ENCODE measurements around the gene CYP24A1.

The CYP24A1 gene

GRCh38 chr20:54105653-54106052 is 68.1 kb downstream of the CYP24A1 start:
- TF ChIP-seq, protein P1, sequence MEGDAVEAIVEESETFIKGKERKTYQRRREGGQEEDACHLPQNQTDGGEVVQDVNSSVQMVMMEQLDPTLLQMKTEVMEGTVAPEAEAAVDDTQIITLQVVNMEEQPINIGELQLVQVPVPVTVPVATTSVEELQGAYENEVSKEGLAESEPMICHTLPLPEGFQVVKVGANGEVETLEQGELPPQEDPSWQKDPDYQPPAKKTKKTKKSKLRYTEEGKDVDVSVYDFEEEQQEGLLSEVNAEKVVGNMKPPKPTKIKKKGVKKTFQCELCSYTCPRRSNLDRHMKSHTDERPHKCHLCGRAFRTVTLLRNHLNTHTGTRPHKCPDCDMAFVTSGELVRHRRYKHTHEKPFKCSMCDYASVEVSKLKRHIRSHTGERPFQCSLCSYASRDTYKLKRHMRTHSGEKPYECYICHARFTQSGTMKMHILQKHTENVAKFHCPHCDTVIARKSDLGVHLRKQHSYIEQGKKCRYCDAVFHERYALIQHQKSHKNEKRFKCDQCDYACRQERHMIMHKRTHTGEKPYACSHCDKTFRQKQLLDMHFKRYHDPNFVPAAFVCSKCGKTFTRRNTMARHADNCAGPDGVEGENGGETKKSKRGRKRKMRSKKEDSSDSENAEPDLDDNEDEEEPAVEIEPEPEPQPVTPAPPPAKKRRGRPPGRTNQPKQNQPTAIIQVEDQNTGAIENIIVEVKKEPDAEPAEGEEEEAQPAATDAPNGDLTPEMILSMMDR (conservative IDR thresholded peaks at IDR 0.05) = no peak
- H3K27ac ChIP-seq = no peak overlapping the region

GRCh38 chr20:54104781-54105180 is 69.0 kb downstream of the CYP24A1 start:
- TF ChIP-seq, protein P1 (conservative IDR thresholded peaks at IDR 0.05) = no peak
- H3K27ac ChIP-seq = no peak overlapping the region

DNA sequence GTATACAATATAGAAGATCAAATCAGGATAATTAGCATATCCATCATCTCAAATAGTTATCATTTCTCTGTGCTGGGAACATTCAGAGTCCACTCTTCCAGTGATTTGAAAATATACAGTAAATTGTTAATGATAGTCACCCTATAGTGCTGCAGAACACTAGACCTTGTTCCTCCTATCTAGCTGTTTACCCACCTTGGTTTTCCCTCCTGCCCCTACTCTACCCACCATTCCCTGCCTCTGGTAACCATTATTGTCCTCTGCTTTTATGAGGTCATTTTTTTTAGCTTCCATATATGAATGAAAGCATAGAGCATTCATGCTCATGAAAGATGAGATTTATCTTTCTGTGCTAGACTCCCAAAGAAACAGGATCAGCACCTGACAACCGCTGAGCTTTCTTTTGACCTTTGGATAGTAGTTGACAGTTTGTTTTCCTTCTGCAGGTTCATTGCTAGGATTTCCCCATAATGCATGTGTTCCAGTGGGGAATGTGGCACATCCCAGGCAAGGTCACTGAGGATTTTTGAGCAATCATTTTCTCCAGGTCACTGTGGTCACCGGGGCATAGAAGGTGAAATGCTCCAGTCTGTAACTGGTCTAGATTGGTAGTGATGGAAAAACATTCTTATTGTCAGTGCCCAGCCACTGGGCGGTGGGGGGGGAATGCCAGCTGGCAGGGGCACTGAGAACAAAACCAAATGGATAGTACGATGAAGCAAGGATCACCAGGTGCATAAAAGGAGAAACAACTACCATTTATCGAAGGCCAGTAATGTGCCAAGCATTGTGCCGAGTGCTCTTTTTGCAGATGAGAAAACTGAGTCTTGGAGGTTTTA is 69.8 kb downstream of the CYP24A1 start:
- no peak overlapping the region for H3K27ac ChIP-seq
- TF ChIP-seq, protein P1 (conservative IDR thresholded peaks at IDR 0.05) = peak; percentile 27; the same call in 1 of the 2 replicates
